Glomerular endothelial cell (primary cell): ENCODE measurements around the gene ASB18. TPM values are rescaled to one million over a fixed set of nuclear protein-coding genes. Genes with fewer than 3 reads are reported as not detected.
"Not testable (repeated sequence)": the region's sequence is repeated elsewhere in the genome, so short reads cannot be mapped to it uniquely, and the experiment has no call there.

ENCODE experiments used
- DNase-seq: peaks from one replicate; pipeline ENCODE4 v3.0.0-alpha.2; 2011; ENCODE audit warnings: low read depth, low spot score; ENCODE audit errors: extremely low read depth
- total RNA-seq: library from RNA; depleted of rRNA; stranded (reverse); fragments of >200 nt; gene quantifications from 2 replicates; pipeline ENCODE4 v1.2.3, GENCODE V29; 2015

ASB18 gene, protein sequence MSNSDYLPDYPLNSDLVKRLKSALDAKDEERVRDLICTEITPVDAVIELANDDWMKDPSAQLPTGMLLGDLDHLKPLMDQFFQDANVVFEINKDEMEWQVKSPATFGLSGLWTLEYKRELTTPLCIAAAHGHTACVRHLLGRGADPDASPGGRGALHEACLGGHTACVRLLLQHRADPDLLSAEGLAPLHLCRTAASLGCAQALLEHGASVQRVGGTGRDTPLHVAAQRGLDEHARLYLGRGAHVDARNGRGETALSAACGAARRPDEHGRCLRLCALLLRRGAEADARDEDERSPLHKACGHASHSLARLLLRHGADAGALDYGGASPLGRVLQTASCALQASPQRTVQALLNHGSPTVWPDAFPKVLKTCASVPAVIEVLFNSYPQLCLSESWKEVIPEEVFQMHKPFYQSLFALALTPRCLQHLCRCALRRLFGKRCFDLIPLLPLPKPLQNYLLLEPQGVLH
- not detected in 2 replicates for total RNA-seq

DNA sequence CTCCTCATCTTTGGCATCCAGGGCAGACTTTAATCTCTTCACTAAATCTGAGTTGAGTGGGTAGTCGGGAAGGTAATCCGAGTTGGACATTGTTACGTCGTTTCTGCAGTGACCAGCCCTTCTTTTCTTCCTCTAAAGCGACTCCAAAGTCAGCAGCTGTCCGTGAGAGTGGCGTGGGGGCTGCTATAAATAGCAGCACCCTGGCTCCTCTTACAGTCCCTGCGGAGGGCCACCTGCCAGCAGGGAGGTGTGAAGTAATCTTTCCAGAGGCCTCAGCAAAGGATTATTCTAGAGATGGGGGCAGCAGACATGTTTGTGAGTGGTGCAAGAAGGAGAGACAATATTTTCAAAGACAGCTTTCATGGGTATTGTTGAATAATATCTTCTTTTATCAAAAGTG, at the start of gene ASB18:
ASB18 (minus strand) TSS at position 151 of the 400 bp plus-strand sequence; CDS start at position 90, 61 bp downstream.
- no peak for DNase-seq

DNA sequence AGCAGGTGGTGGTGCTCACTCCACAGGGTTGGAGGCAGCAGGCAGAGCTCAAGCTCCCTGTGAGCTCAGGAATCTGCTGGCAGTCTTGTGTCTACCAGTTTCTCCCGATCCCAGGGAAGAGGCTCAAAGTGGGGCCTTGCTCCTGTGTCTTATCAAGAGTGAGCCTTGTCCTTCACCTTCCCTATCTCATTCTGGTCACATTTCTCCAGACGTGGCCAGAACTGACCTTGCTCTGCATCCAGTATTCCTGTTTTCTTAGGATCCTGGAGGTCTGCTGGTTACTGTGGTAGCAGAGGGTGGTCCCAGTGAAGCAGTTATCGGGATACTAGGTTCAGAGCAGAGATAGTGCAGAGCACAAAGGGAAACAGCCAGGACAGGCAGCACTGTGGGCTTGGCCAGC, 47.1 kb upstream of the ASB18 start:
- DNase-seq, result no peak

DNA sequence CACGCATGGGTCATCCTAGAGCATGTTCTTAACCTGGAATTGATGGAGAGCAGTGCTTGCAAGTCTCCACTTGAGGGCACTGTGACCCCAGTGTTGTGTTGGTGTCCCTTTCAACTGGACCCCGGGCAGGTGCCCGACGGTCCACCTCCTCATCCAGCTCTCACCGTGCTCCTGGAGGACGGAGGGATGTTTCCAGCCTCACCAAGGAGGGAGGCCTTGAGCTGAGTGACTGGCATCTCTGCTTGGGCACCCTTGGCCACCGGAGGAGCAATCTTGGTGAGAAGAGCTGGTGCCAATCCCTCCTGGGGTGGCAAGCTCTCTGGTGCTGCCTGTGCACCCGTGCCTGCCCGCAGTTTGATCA, 45.4 kb upstream of the ASB18 start:
- DNase-seq, result peak; percentile 4

DNA sequence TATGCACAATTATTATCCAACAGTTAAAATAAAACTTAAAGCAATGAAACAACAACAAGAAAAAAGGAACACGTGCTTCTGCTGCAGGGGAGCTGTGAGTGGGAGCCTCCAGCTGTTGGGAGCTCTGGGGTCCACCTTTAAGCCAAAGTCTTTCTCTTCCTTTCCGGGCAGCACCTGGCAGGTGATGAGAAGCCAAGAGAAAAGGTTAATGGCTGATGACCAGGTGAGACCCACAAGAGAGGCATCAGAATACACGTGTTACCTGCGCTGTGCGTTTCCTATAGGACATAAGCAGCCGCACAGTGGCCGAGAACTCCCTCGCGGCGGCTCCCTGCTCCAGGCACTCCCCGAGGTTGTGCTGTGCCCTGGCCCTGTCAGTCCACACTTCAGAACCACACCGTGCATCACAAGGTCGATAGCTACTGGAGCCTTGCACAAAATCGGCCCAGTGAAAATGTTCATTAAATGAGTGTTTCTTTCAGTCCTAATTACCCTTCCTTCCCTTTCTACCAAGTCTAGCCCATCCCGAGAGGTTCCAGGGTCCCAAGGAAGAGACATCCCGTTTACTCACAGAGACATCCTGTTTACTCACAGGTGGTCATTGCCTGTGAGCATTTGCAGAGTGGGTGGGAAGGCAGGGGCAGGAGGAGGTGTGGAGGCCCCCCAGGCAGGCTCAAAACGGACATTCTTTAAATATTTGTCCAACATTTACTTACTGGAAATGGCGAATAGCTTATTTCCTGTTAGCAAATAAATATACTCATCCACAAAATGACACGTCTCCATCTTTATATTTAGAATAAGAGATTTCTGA, 44.9 kb upstream of the ASB18 start:
- DNase-seq, result no peak

DNA sequence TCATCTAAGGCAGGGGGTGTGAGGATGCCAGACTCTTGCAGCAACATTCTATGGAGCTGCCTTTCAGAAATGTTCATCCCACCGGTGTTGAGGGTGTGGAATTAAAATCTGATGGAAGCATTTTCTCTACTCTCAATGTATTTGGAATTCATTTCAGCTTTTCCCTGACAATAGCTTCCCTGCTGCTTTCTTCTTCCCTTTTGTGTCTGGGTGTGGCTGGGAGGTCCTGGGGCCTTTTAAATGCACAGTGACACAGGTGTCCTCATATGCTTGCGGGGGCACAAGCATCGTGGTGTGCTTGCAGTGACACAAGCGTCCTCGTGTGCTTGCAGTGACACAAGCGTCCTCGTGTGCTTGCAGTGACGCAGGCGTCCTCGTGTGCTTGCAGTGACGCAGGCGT, 43.4 kb upstream of the ASB18 start:
- DNase-seq, result no peak

DNA sequence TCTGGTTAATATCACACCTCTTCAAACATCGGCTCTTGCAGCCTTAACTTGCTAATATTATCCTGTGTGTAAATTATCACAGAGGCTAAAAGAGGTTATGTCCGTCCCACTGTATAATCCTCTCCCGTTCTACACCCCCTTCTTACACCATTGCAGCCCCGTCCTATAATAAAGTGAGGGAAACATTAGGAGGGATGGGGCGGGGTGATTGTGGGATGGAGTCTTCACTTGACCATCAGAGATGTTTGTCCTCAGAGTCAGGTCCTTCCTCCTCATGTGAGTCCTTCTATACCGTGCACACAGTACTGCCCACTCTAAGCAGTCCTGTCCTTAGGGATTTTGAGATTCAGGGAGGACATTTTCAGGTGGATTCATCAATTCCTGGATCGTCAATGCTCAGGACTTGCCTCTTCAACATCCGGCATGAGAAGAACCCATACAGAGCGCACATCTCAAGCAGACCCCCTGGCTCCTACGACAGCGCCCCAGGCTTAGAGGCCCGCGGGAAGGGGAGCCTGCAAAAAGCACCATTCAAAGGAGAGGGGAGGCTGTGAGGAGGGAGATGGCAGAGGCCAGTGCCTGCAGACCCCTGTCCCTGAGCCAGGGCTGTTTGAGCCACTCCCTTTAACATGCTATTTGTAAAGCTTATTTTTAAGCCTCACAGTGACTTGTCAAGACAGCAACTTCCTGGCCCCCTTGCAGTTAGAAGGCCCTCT, 42.8 kb upstream of the ASB18 start:
- DNase-seq, result no peak

DNA sequence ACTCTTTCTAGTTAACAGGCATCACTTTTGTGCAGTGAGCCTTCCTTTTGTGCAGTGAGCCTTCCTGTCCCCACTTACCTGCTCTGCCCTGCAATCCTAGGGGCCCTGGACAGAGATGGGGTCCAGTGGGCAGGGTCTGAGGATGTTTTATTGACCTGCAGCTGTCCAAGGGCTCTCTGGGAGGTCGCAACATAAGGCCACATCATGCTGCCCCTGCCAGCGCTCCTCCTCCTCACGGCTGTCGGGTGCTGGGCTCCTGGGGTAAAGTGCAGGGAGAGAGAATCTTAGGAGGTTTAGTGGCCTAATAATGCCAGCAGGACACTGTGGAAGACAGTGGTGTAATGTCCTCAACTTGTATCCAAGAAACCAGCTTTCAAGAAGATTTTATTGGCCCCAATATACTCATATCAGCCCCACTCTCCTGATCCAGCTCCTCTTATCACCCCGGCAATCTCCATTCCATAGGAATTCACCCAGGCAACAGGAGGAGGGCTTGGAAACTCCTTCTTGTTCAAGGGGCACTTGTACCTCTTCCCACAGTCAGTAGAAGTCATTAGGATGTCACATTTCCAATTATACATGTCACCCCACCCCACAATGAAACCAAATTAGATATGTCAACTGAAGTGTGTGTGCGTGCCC, 41.9 kb upstream of the ASB18 start:
- no peak for DNase-seq

DNA sequence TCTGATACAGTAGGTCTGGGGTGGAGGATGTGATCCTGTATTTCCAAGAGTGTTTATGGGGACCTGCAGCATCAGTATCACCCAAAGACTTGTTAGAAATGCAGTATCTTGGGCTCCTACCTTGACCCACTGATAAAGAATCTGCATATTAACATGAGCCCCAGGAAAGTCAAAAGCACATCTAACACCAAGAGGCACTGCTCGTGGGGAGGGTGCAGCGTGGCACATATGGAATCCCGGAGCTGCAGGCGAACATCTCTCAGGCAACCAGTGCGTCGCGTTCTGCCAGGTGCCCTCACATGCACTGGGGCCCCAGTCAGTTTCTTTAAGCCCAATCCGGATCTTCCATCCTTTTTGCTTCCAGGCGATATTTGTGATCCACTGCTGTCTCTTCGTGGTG, 41.3 kb upstream of the ASB18 start:
- no peak for DNase-seq

DNA sequence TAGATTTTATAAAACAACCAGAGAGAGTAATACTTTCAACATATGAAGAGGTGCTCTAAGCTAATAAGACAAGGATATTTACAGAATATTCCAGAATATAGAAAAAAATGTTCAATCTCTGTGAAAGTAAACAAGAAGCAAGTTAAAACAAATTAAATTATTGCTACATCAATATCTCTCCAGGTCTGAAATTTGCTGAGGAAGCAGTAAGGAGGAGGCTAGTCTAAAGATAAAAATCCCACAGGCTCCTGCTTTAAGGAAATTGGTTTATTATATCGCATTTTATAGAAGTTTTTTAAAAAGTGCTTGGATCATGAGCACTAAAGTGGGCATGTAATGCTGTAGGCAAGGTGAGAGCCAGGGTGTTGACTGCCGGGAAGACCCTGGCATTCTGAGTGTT, 39.7 kb upstream of the ASB18 start:
- no peak for DNase-seq

DNA sequence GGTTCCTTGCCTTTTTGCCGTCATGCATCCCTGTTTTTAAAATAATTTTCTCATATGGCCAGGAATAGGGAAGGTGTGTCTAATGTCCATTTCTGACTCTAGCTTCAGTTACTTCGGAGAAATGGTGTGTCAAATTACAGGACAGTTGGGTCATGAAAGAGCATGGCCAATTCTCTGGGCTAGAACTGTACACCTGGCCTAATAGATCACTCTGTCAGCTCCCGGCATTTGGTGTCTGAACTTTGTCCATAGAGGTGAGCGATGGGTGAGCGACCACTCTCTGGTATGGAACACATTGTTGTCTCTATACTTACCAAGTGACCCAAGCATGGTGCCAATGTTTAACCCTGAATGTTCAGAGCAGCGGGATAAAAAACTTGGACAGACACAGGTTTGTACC, 38.3 kb upstream of the ASB18 start:
- DNase-seq, result no peak

DNA sequence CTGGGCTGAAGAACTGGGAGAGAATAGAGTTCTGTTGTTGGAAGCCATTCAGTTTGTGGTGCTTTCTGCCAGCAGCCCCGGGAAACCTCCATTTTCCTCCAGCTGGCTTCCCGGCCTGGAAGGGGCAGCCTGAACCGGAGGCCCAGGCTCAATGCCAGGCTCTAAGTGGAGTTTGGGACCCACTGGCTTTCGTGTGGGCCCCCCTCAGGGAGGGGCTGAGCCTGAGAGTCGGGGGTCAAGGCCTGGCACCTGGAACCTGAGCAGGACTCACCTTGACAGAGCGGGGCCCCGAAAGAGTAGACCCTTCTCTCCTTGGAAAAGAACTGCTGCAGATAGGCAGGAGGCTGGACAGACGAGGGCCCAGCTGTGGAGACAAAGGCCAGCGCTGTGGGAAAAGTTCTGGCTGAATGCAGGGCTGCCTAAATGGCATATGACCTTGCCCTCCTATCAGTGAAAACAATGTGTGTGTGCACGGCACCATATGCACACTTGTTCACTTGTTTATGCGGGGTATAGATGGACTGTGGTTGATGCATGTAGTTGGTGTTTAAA, 34.8 kb upstream of the ASB18 start:
- no peak for DNase-seq

DNA sequence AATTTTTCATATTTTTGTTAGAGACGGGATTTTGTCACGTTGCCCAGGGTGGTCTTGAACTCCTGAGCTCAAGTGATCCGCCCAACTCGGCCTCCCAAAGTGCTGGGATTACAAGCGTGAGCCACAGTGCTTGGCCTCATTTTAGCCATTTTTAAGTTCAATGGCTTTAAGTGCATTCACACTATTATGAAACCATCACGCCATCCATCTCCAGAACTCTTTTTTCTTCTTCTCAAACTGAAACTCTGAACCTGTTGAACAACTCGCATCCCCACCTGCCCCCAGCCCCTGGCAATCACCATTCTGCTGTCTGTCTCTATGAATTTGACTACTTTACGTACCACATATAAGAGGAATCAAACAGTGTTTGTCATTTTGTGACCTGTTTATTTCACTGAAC, 31.3 kb upstream of the ASB18 start:
- DNase-seq, result no peak

DNA sequence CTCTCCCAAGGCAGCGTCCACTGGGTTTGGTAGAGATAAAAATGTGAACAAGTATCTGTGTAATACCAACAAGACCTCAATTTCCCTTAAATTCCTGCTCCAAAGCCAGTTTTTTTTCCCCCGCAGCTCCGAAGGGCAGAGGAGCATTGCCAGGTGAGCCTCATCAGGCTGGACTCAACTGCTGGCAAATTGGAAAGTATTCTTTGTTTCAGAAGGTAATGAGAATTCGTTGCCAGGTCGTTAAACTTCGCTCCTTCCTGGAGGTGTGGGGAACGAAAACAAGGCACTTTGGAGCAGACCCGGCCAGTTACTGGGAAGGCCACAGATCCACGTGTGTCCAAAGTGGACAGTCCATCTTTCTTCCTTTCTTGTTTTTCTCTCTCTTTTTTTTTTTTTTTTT, 30.4 kb upstream of the ASB18 start:
- no peak for DNase-seq

DNA sequence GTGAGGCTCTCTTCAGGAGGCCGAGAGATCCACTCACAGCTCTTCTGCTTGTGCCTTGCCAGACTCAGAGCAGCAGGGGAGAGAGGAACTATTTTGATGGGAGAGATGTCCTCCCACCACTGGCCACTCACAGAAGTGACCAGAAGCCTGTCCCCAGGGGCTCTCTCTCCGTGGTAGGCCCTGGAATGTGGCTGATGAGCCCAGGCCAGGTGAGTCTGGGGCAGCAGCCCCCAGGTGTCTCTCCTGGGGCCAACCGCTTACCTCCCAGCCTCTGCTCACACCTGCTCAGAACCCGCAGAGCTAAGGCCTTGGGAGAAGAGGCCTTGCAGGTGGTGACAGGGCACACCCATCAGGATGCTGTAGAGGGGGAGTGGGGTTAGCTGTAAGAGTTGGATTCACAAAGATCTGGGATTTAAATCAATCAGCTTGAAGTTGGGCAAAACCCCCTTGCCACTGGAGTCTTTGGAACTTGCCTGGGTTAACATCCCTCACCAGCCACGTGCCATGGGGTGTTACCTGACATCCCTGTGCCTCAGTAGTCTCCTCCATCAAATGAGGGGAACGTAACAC, 29.1 kb upstream of the ASB18 start:
- no peak for DNase-seq

DNA sequence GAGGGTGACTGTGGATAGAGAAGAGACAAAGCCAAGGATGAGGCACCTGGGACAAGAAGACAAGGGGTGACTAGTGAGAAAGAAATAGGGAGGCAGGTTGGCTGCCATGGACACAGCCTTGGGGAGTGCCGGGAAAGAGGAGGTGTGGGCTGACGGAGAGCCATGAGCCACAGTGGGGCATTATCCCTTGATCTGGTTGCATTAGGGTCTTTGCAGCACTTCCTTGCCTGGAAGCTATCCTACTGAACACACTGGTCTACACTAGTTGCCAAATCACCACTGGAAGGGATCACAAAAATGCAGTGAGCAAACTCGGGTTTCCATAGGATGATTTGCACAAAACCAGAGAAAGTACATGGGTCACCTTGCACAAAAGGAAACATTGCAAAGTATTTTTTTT, 27.7 kb upstream of the ASB18 start:
- DNase-seq, result no peak

DNA sequence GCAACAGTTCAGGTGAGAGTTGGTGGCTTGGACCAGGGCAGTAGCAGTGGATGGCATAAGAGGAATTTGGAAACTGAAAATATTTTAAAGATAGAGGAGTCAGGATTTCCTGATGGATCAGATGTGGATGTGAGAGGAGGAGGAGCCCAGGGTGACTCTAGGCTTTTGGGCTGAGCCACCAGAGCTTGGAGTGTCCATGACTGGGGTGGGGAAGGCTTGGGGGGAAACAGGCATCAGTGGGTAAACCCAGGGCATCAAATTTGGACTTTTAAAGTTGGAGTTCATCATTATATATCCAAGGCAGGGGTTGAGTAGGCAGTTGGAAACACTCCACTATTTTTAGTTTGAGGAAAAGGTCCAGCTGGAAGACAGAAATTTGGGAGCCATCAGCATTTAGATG, 27.3 kb upstream of the ASB18 start:
- DNase-seq, result no peak

DNA sequence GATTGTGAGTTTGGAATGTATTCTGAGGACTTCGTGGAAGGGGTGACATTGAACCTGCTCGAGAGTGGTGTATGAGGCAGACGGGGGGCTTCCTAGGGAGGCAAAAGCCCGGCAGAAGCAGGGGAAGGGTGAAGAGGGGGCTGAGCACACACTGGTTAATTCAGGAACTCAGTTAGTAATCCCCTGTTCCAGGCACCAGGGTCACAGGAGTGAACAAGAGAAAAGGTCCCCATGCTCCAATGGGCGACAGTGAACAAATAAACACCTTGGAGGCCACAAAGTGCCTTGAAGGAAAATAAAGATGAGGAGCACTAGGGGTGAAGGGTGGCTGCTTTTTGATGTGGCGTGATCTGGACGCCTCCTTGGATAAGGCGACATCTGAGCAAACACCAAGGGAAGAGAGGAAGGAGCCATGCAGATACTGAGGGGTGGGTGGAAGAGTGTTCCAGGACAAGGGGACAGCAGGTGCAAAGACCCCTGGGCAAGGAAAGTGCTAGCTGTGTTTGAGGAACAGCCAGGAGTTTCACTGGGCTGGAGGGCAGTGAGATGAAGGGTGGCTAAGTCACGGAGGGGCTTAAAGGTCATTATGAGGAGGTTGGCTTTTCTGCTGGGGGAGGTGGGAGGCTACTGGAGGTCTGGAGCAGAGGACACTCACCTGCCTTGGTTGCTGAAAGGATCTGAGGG, 26.7 kb upstream of the ASB18 start:
- DNase-seq, result no peak

DNA sequence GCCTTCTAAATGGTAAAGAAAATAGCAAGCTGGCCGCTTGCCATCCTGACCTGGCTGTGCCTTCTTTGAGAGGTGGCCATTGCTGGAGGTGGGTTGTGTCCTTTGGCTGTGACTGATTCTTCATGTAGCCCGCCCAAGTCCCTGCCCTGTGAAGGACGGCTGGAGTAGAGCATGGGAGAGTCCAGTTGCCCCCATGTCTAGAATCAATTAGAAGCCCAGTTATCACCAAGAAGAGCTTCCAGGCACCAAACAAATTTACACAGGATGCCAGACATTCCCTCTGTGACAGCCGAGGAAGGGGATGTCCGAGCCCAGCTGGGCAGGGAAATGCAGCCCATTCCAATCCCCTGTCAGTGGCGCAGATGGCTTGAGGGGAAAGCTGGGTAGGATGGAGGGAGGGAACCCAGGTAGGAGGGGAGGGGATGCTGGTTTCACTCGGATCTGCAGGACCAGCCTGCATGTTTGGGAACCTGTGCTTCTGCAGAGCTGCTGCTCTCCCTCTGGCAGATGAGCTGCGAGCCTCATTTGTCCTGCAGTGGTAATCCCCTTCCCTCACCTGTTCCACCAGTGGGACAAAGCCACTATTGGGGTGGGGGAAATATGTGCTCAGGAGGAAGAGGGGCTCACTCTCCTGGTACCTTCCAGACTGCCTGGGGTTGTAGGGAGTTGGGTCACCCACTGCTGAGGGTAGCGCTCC, 25.7 kb upstream of the ASB18 start:
- no peak for DNase-seq

DNA sequence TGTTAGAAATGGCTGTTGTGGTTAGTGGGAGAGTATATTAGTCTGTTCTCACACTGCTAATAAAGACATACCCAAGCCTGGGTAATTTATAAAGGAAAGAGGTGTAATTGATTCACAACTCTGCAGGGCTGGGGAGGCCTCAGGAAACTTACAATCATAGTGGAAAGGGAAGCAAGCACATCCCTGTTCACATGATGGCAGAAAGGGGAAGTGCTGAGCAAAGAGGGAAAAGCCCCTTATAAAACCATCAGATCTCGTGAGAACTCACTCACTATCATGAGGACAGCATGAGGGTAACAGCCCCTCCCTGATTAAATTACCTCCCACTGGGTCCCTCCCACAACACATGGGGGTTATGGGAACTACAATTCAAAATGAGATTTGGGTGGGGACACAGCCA, 24.2 kb upstream of the ASB18 start:
- not testable (repeated sequence) for DNase-seq
